ENCODE data around the gene SLCO3A1. TPM values are rescaled to one million over a fixed set of nuclear protein-coding genes. Genes with fewer than 3 reads are reported as not detected.

The SLCO3A1 gene
- total RNA-seq, 1 donor: 8.6 TPM

GRCh38 chr15:92112711-92113110, 259.2 kb downstream of the SLCO3A1 start:
- no peak overlapping the region for H3K4me3 ChIP-seq (ENCODE audit: low read depth, low read length)
- DNase-seq (ENCODE audit: low read depth): no peak
- TF ChIP-seq, protein P1, sequence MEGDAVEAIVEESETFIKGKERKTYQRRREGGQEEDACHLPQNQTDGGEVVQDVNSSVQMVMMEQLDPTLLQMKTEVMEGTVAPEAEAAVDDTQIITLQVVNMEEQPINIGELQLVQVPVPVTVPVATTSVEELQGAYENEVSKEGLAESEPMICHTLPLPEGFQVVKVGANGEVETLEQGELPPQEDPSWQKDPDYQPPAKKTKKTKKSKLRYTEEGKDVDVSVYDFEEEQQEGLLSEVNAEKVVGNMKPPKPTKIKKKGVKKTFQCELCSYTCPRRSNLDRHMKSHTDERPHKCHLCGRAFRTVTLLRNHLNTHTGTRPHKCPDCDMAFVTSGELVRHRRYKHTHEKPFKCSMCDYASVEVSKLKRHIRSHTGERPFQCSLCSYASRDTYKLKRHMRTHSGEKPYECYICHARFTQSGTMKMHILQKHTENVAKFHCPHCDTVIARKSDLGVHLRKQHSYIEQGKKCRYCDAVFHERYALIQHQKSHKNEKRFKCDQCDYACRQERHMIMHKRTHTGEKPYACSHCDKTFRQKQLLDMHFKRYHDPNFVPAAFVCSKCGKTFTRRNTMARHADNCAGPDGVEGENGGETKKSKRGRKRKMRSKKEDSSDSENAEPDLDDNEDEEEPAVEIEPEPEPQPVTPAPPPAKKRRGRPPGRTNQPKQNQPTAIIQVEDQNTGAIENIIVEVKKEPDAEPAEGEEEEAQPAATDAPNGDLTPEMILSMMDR (IDR thresholded peaks at IDR 0.05; ENCODE audit: insufficient read depth, low read depth, low read length): no peak

DNA sequence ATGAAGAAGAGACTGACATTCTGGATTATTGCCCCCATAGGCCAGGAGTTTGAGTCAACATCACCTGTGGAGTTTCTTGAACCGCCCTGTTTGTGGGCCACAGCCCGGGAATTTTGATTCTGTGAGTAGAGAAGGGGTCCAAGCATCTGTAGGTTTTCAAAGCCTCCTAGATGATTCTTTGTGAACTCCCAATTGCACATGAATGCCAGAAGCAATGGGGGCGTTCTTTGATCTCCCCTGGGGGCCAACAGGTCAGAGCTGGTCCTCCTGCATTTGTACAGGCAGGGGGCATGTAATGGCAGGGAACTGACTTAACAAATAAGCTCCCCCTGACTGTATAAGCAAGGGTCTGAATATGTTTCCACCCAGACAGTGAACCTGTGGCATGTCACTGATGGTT, 260.3 kb downstream of the SLCO3A1 start:
- DNase-seq (ENCODE audit: low read depth): no peak
- H3K4me3 ChIP-seq (ENCODE audit: low read depth, low read length): no peak overlapping the region
- TF ChIP-seq, protein P1 (IDR thresholded peaks at IDR 0.05; ENCODE audit: insufficient read depth, low read depth, low read length): no peak

DNA sequence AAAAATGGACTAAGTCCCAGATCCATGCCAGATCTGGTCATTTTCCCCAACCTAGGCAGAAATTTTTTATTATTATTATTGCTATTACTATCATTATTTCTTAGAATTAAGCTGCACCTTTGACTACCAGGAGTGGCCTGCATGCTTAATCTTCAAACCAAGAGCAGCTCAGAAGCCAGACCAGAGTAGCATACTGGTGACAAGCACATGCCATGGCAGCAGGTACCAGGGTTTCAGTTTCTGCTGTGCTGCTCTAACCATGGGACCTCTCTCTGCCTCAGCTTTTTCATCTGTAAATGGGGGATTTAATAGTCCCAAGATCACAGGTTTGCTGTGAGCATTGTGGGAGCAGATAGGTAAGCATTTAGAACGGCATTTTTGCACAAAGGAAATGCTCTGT, 262.3 kb downstream of the SLCO3A1 start:
- TF ChIP-seq, protein P1 (IDR thresholded peaks at IDR 0.05; ENCODE audit: insufficient read depth, low read depth, low read length): no peak
- H3K4me3 ChIP-seq (ENCODE audit: low read depth, low read length): no peak overlapping the region
- no peak for DNase-seq (ENCODE audit: low read depth)

DNA sequence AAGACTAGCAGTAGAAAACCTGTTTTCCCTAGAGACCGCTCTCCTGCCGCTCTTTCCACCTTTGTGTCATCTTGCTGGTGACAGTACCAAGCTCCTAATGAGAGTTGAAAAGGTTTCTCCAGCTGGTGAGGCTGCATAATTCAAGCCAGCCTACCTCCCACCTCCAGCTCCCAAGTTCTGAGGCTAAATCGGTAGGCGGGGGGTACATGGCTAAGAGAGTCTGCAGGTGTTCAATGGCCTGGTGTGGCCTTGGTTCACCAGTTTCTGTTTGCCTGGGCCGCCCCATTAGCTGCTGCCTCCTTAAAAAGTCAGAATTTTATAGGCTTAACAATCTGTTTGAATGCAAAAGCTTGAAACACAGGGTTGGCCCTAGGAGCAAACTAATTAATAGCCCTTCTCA, 262.8 kb downstream of the SLCO3A1 start:
- TF ChIP-seq, protein P1 (IDR thresholded peaks at IDR 0.05; ENCODE audit: insufficient read depth, low read depth, low read length): no peak
- H3K4me3 ChIP-seq (ENCODE audit: low read depth, low read length): no peak overlapping the region
- no peak for DNase-seq (ENCODE audit: low read depth)

- H3K4me3 ChIP-seq (ENCODE audit: low read depth, low read length): no peak overlapping the region
- peak; percentile 11 for DNase-seq (ENCODE audit: low read depth)
- TF ChIP-seq, protein P1 (IDR thresholded peaks at IDR 0.05; ENCODE audit: insufficient read depth, low read depth, low read length): no peak
These were observed 263.8 kb downstream of the SLCO3A1 start for GRCh38 chr15:92117261-92117731.

GRCh38 chr15:92118162-92118935, 264.8 kb downstream of the SLCO3A1 start:
- DNase-seq (ENCODE audit: low read depth): peak; percentile 7
- TF ChIP-seq, protein P1 (IDR thresholded peaks at IDR 0.05; ENCODE audit: insufficient read depth, low read depth, low read length): no peak

More at GRCh38 chr15:92118162-92118935, 264.8 kb downstream of the SLCO3A1 start:
- H3K4me3 ChIP-seq (ENCODE audit: low read depth, low read length): no peak overlapping the region

All from fibroblast of villous mesenchyme (primary cell).